SK-N-MC (cell line): ENCODE measurements around the gene CD79B.
"Not testable (repeated sequence)": the region's sequence is repeated elsewhere in the genome, so short reads cannot be mapped to it uniquely, and the experiment has no call there.

ENCODE experiments used
- DNase-seq: peaks from one replicate; pipeline ENCODE4 v3.0.0-alpha.2; 2011; ENCODE audit warnings: low read depth, low spot score
- H3K27ac ChIP-seq: fragments of 200-600 bp; sonication (generic); 2 replicates; pipeline ENCODE4 v1.5.1; 2016; ENCODE audit warnings: mixed run types
- H3K36me3 ChIP-seq: fragments of 200-600 bp; sonication (generic); 2 replicates; pipeline ENCODE4 v1.6.1; 2017; ENCODE audit warnings: antibody characterized with exemption, low read length, mixed read lengths; ENCODE audit not compliant: insufficient read depth
- H3K4me3 ChIP-seq: fragments of 200-600 bp; sonication (generic); 2 replicates; pipeline ENCODE4 v1.5.1; 2016
- H3K9ac ChIP-seq: fragments of 200-600 bp; sonication (generic); 2 replicates; pipeline ENCODE4 v1.8.0; 2017; ENCODE audit warnings: mixed run types, mixed read lengths; ENCODE audit not compliant: insufficient read length
- H3K9me3 ChIP-seq: fragments of 200-600 bp; sonication (generic); 2 replicates; pipeline ENCODE4 v1.6.1; 2017; ENCODE audit warnings: low read depth, mild to moderate bottlenecking, antibody characterized with exemption, low read length, moderate library complexity, mixed read lengths
- EZH2 ChIP-seq: fragments of 200-600 bp; sonication (generic); IDR thresholded peaks from one replicate; pipeline ENCODE4 v1.6.1; 2017; ENCODE audit warnings: antibody characterized with exemption
- FOXP2 ChIP-seq: optimal IDR thresholded peaks from 2 replicates; pipeline ENCODE3; 2011; ENCODE audit warnings: mild to moderate bottlenecking, moderate library complexity; ENCODE audit not compliant: insufficient read depth; ENCODE audit errors: extremely low read length, control extremely low read depth
- POLR2AphosphoS5 ChIP-seq: IDR thresholded peaks from 2 replicates; pipeline ENCODE4 v1.6.1; 2012; ENCODE audit warnings: mild to moderate bottlenecking, low read depth, low read length, borderline replicate concordance

Gene CD79B

DNA sequence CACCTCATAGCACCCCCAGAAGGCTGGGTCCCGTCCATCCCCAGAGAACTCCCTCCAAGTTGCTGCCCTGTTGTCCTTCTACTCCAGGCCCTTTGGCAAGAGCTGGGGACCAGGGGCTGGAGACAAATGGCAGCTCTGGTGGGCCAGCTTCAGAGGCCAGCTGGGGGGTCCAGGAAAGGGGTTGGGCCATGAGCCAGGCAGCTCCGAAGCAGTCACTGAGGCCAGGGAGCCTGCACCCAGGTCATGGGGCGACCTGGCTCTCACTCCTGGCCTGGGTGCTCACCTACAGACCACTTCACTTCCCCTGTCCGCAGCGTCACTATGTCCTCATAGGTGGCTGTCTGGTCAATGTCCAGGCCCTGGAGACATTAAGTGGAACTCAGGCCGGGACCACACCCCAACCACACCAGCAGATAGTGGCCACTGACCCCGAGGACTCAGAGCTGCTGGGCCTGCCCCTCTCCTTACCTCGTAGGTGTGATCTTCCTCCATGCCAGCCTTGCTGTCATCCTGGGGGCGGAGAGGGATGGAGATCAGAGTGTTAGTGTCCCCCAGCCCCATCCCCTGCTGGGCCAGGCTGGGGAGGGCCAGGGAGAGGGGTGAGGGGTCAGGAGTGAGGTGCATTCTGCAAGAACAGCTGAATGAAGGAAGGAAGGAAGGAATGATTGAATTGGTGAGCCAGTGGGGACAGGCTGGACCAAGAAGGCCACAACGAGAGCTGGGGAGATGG lies 3.0 kb downstream of the CD79B start:
- H3K27ac ChIP-seq = no peak overlapping the region
- DNase-seq = no peak
- no peaks in the 10 kb centered on the region for H3K36me3 ChIP-seq
- no peak overlapping the region for H3K9ac ChIP-seq
- TF ChIP-seq FOXP2 (no peak), EZH2 (no peak), POLR2AphosphoS5 (no peak)
- no peaks in the 10 kb centered on the region for H3K9me3 ChIP-seq
- no peak overlapping the region for H3K4me3 ChIP-seq

GRCh38 chr17:63928172-63928666 lies 3.9 kb downstream of the CD79B start:
- Histone ChIP-seq H3K9ac (no peak overlapping the region), H3K4me3 (no peak overlapping the region), H3K9me3 (no peaks in the 10 kb centered on the region), H3K27ac (no peak overlapping the region), H3K36me3 (no peaks in the 10 kb centered on the region)
- no peak for DNase-seq
- no peak for TF ChIP-seq EZH2
- TF ChIP-seq FOXP2 = no peak
- no peak for TF ChIP-seq POLR2AphosphoS5

DNA sequence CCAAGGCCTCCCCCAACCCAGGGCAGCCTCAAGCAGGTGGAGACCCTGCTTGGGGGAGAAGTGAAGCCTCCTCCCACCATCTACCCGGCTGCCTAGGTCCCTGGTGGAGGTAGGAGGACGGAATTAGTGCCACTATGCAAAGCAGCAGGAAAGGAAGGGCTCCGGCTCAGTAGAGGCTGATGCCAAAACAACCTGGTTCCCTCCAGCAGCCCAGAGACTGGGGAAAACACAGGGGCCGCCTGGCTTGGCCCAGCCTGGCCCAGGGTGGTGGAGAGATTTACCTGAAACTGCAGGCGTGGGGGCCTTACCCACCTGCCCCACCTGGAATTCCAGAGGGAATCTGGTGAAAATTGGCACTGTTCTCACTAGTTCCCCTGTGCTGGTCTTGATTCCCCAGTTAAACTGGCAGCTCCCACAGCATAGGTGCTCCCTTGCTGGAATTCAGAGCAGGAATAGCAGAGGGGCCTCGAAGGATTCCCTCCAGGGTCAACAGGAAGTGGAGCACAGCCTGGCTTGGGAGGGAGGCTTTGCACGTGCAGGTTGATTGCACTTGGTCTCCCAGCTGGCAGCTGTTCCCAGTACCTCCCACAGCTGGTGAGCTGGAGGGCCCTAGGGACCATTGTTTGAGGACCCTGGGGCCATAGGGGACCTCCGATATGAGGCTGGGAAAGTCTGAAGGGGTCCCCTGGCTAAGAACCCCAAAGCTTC lies 4.5 kb downstream of the CD79B start:
- no peak overlapping the region for H3K9ac ChIP-seq
- no peaks in the 10 kb centered on the region for H3K9me3 ChIP-seq
- no peak for DNase-seq
- no peak for TF ChIP-seq POLR2AphosphoS5
- TF ChIP-seq FOXP2 = no peak
- TF ChIP-seq EZH2 = no peak
- H3K4me3 ChIP-seq = no peak overlapping the region
- H3K27ac ChIP-seq = no peak overlapping the region
- no peaks in the 10 kb centered on the region for H3K36me3 ChIP-seq

DNA sequence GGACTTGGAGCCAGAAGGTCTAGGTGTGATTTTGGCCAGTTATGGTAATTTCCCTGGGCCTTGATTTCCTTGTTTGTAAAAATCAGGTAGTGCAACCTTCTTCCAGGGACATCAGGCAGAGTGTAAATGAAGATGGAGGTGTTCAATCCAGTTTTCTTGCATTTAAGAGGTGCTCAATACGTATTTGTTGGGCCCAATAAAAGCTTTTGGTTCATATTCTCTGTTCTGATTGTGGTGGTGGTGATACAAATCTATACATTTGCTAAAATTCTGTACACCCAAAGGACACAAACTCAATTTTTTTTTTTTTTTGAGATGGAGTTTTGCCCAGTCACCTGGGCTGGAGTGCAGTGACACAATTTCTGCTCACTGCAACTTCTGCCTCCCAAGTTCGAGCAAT lies 6.0 kb downstream of the CD79B start:
- no peak overlapping the region for H3K27ac ChIP-seq
- no peak for TF ChIP-seq POLR2AphosphoS5
- TF ChIP-seq EZH2 = no peak
- no peak for TF ChIP-seq FOXP2
- no peak overlapping the region for H3K9ac ChIP-seq
- no peaks in the 10 kb centered on the region for H3K36me3 ChIP-seq
- DNase-seq = no peak
- H3K4me3 ChIP-seq = no peak overlapping the region
- H3K9me3 ChIP-seq = no peaks in the 10 kb centered on the region

- no peak for DNase-seq
- no peak for TF ChIP-seq POLR2AphosphoS5
- no peak for TF ChIP-seq EZH2
- no peak for TF ChIP-seq FOXP2
- Histone ChIP-seq H3K4me3 (no peak overlapping the region), H3K27ac (no peak overlapping the region), H3K9me3 (no peaks in the 10 kb centered on the region), H3K36me3 (no peaks in the 10 kb centered on the region), H3K9ac (no peak overlapping the region)
Observed at GRCh38 chr17:63925615-63926014, 6.5 kb downstream of the CD79B start.

- H3K36me3 ChIP-seq, H3K9ac ChIP-seq, H3K9me3 ChIP-seq, DNase-seq, H3K27ac ChIP-seq, H3K4me3 ChIP-seq: not testable (repeated sequence)
Observed at GRCh38 chr17:63922402-63922801, 9.7 kb downstream of the CD79B start.

DNA sequence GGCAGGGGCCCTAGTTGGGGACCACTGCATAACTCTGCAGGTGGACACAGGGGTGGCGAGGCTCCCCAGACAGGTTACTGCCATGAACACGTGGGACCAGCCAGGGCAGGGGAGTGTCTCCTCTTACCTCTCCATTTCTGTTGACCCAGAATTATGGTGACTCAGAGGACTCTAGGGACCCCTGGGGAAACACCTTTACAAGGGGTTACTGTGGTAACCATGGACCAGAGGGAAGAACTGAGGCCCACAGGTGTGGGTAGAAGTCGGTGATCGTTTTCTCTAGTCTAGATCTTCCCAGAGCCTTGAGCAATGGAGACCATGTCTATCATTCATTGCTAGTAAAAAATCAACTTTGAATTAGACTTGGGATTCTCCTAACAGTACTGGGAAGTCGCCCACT lies 11.4 kb downstream of the CD79B start:
- not testable (repeated sequence) for DNase-seq, H3K36me3 ChIP-seq, H3K4me3 ChIP-seq, H3K9me3 ChIP-seq, H3K27ac ChIP-seq, H3K9ac ChIP-seq

- H3K27ac ChIP-seq, H3K36me3 ChIP-seq, H3K9me3 ChIP-seq, H3K9ac ChIP-seq, H3K4me3 ChIP-seq, DNase-seq: not testable (repeated sequence)
Observed at GRCh38 chr17:63920050-63920449, 12.1 kb downstream of the CD79B start.

GRCh38 chr17:63919311-63919723 lies 12.8 kb downstream of the CD79B start:
- no peaks in the 10 kb centered on the region for H3K9me3 ChIP-seq
- no peak for TF ChIP-seq FOXP2
- no peak for TF ChIP-seq EZH2
- no peak for TF ChIP-seq POLR2AphosphoS5
- H3K27ac ChIP-seq = no peak overlapping the region
- DNase-seq = peak; percentile 3
- no peak overlapping the region for H3K4me3 ChIP-seq
- no peak overlapping the region for H3K9ac ChIP-seq
- no peaks in the 10 kb centered on the region for H3K36me3 ChIP-seq

- H3K4me3 ChIP-seq, H3K9ac ChIP-seq, H3K9me3 ChIP-seq: not testable (repeated sequence)
Observed at GRCh38 chr17:63918789-63919305, 13.3 kb downstream of the CD79B start, which contains the start of gene GH1. GH1 (minus strand) TSS chr17:63918839; CDS start chr17:63918776, 63 bp downstream.

More at GRCh38 chr17:63918789-63919305, 13.3 kb downstream of the CD79B start, which contains the start of gene GH1:
- DNase-seq, H3K27ac ChIP-seq, H3K36me3 ChIP-seq: not testable (repeated sequence)
